Measurements from ENCODE around the gene CFL2. TPM values are rescaled to one million over a fixed set of nuclear protein-coding genes. Genes with fewer than 3 reads are reported as not detected.

The CFL2 gene
- total RNA-seq, 2 donors from 2014 or later = 10.9 to 32.3 TPM

GRCh38 chr14:34660796-34661195 is 53.6 kb downstream of the CFL2 start:
- Histone ChIP-seq H3K27ac (no peak overlapping the region), H3K27me3 (no peaks in the 10 kb centered on the region), H3K9me3 (no peaks in the 10 kb centered on the region), H3K4me3 (no peak overlapping the region), H3K4me1 (no peaks in the 10 kb centered on the region), H3K36me3 (replicated peaks in 1 of 2; ENCODE audit: insufficient read depth in 1 of 2, low read depth in 2 of 2) (no peaks in the 10 kb centered on the region)
- no peak for TF ChIP-seq POLR2A (IDR thresholded peaks at IDR 0.05)
- TF ChIP-seq CTCF (IDR thresholded peaks at IDR 0.05) = no peak
- intact Hi-C loops (cut with DNase I) = no loop called here
- DNase-seq (no peak), ATAC-seq (no peak)

Small RNA genes lying within 50 kb of the gene (small RNA-seq; reads per million reads assigned to genes)
- not detected for gene RNU6-1261P

Other genes with a start within 250 kb of the CFL2 start
- gene EAPP, start 174.9 kb downstream of the CFL2 start, total RNA-seq = 10 to 100 TPM; 11.9 to 27.8 TPM
- gene SNX6, start 84.4 kb downstream of the CFL2 start, total RNA-seq = 10 to 100 TPM; 28.8 to 41.2 TPM
- gene BAZ1A, start 160.8 kb upstream of the CFL2 start, total RNA-seq = 10 to 100 TPM; 10.5 to 18.2 TPM

All from body of pancreas (tissue), 4 donors.